Esophagus muscularis mucosa (tissue), 4 donors: ENCODE measurements around the gene PPP4C. TPM values are rescaled to one million over a fixed set of nuclear protein-coding genes. Genes with fewer than 3 reads are reported as not detected.
A peak's percentile ranks its signal among the peaks of the same experiment; 100 is the strongest.

Experiments used
- DNase-seq: peaks from one replicate; pipeline ENCODE4 v3.0.0-alpha.2; 2017; ENCODE audit errors: extremely low spot score
- H3K27ac ChIP-seq, 4 donors: fragments of 200-600 bp; sonication (generic); replicated peaks in 1 of 4; 1 replicate in 3 of 4; 2 replicates in 1 of 4; pipeline ENCODE4 v1.5.1; 2016 to 2019; ENCODE audit warnings: mild to moderate bottlenecking in 1 of 4
- H3K27me3 ChIP-seq, 4 donors: fragments of 200-600 bp; sonication (generic); one replicate each; pipeline versions ENCODE4 v1.5.1 to v1.6.0; 2016 to 2019
- H3K36me3 ChIP-seq, 4 donors: fragments of 200-600 bp; sonication (generic); one replicate each; pipeline ENCODE4 v1.5.1; 2016 to 2019
- H3K4me1 ChIP-seq, 4 donors: fragments of 200-600 bp; sonication (generic); one replicate each; pipeline ENCODE4 v1.5.1; 2016 to 2019
- H3K4me3 ChIP-seq, 4 donors: fragments of 200-600 bp; sonication (generic); 1 replicate in 2 of 4; 2 replicates in 2 of 4; pipeline ENCODE4 v1.5.1; 2016 to 2019; ENCODE audit warnings: mild to moderate bottlenecking in 4 of 4, moderate library complexity in 1 of 4
- H3K9me3 ChIP-seq, 4 donors: fragments of 200-600 bp; sonication (generic); 1 replicate in 3 of 4; 2 replicates in 1 of 4; pipeline ENCODE4 v1.5.1; 2016 to 2019
- CTCF ChIP-seq, 3 experiments: fragments of 200-600 bp in 2 of 3; fragments of 450-650 bp in 1 of 3; sonication (generic) in 2 of 3; IDR thresholded peaks; one replicate each; pipeline ENCODE4 v1.5.1; 2017 to 2019; ENCODE audit warnings: antibody characterized with exemption in 3 of 3, mild to moderate bottlenecking in 2 of 3, moderate library complexity in 1 of 3
- EP300 ChIP-seq: sonication (generic); formaldehyde crosslinking; IDR thresholded peaks from one replicate; pipeline ENCODE4 v1.6.1; 2017; ENCODE audit warnings: antibody characterized with exemption
- POLR2A ChIP-seq: fragments of 450-650 bp; IDR thresholded peaks from one replicate; pipeline ENCODE4 v1.6.1; 2017; ENCODE audit warnings: antibody characterized with exemption, moderate library complexity, mild to moderate bottlenecking, low read depth
- POLR2AphosphoS5 ChIP-seq, 2 donors: sonication (generic); formaldehyde crosslinking; IDR thresholded peaks; one replicate each; pipeline ENCODE4 v1.6.1; 2017; ENCODE audit warnings: antibody characterized with exemption in 2 of 2
- WGBS: methylation state at CpG from one replicate; pipeline ENCODE4 v1.1.5; 2018; 5-methylcytosine and 5-hydroxymethylcytosine counted together
- intact Hi-C: fragments of 100-400 bp; cut with DNase I; formaldehyde crosslinking; loops from one replicate; pipeline ENCODE4 v1.15.1; 2023
- total RNA-seq, 4 donors: library from RNA; depleted of rRNA; stranded (reverse); fragments of >200 nt; gene quantifications; one replicate each; pipeline versions ENCODE4 v1.1.0 to v1.2.1, GENCODE V29; 2016

PPP4C gene
- total RNA-seq, 4 donors from 2014 or later, result 43.6 to 61.3 (median 51.5) TPM

- intact Hi-C loops, result no loop called here
These were observed 13.2 kb downstream of the PPP4C start for GRCh38 chr16:30088832-30089624.

GRCh38 chr16:30090610-30091331, 15.0 kb downstream of the PPP4C start:
- WGBS, result 50% methylated on average over 13 of the region's 26 CpGs
- peaks cover 0 to 22% (median 20%) of the 10 kb centered on the region in 4 donors for H3K36me3 ChIP-seq
- intact Hi-C loops, result loop anchor here (10.0 kb wide), 1 partner anchor 314 kb away; the partner anchor contains the start of gene ZNF771
- TF ChIP-seq CTCF (IDR thresholded peaks at IDR 0.05), result no peak
- peak overlapping the region; percentile 80 to 97 (median 94) for H3K27ac ChIP-seq
- H3K27me3 ChIP-seq, result no peaks in the 10 kb centered on the region
- H3K9me3 ChIP-seq, result no peaks in the 10 kb centered on the region
- H3K4me1 ChIP-seq, result peaks cover 36 to 57% (median 53%) of the 10 kb centered on the region in 4 donors
- H3K4me3 ChIP-seq, result peak overlapping the region; percentile 56 to 62 (median 60)
- DNase-seq, result no peak

More at GRCh38 chr16:30088832-30089624, 13.2 kb downstream of the PPP4C start:
- Histone ChIP-seq H3K27ac (no peak overlapping the region), H3K4me3 (no peak overlapping the region), H3K36me3 (peaks cover 7 to 31% (median 27%) of the 10 kb centered on the region in 4 donors), H3K27me3 (no peaks in the 10 kb centered on the region), H3K4me1 (peaks cover 27 to 49% (median 40%) of the 10 kb centered on the region in 4 donors), H3K9me3 (no peaks in the 10 kb centered on the region)
- no peak for DNase-seq
- WGBS, result 80% methylated on average over 16 of the region's 22 CpGs
- TF ChIP-seq POLR2AphosphoS5 (IDR thresholded peaks at IDR 0.05) (no peak), POLR2A (no peak), EP300 (no peak), CTCF (IDR thresholded peaks at IDR 0.05) (no peak)

- Histone ChIP-seq H3K27me3 (no peaks in the 10 kb centered on the region), H3K4me1 (peaks cover 40 to 61% (median 56%) of the 10 kb centered on the region in 4 donors), H3K27ac (peak within 1 kb of the TSS; percentile 80 to 97 (median 94)), H3K4me3 (peak within 1 kb of the TSS; percentile 56 to 62 (median 60)), H3K36me3 (peaks cover 0 to 22% (median 19%) of the 10 kb centered on the region in 4 donors), H3K9me3 (peaks cover 0 to under 1% (median under 1%) of the 10 kb centered on the region in 4 donors)
- TF ChIP-seq EP300, result no peak
- TF ChIP-seq CTCF (IDR thresholded peaks at IDR 0.05), result peak; percentile 81 to 96 (median 84)
- peak; percentile 68 to 82 for TF ChIP-seq POLR2AphosphoS5 (IDR thresholded peaks at IDR 0.05)
- no peak for TF ChIP-seq POLR2A
- DNase-seq, result peak; percentile 98
- WGBS, result 0% methylated on average over 27 of the region's 76 CpGs
- intact Hi-C loops, result loop anchor here (10.0 kb wide), 1 partner anchor 313 kb away; the partner anchor contains the start of gene ZNF771
These were observed 15.9 kb downstream of the PPP4C start, which contains the start of gene TBX6 for GRCh38 chr16:30091474-30092372. Gene TBX6, minus strand, starts transcription at chr16:30091924. Its CDS starts 731 bp downstream, at chr16:30091193.

- TF ChIP-seq POLR2AphosphoS5 (IDR thresholded peaks at IDR 0.05) (peak; percentile 61 to 78), POLR2A (no peak), CTCF (IDR thresholded peaks at IDR 0.05) (peak; percentile 51 to 70 (median 66)), EP300 (no peak)
- no peaks in the 10 kb centered on the region for H3K27me3 ChIP-seq
- H3K4me1 ChIP-seq, result peaks cover 40 to 63% (median 57%) of the 10 kb centered on the region in 4 donors
- intact Hi-C loops, result loop anchor here (10.0 kb wide), 1 partner anchor 312 kb away; the partner anchor contains the start of gene ZNF771
- H3K27ac ChIP-seq, result peak overlapping the region; percentile 80 to 97 (median 94)
- DNase-seq, result peak; percentile 97
- H3K4me3 ChIP-seq, result peak overlapping the region; percentile 56 to 62 (median 60)
- peaks cover 0 to 22% (median 19%) of the 10 kb centered on the region in 4 donors for H3K36me3 ChIP-seq
- WGBS, result 3% methylated on average over 21 of the region's 22 CpGs
- H3K9me3 ChIP-seq, result peaks cover 0 to 8% (median 6%) of the 10 kb centered on the region in 4 donors
These were observed 16.7 kb downstream of the PPP4C start for GRCh38 chr16:30092373-30093010.
